ENCODE measurements around the gene TMEM40.
A peak's percentile ranks its signal among the peaks of the same experiment; 100 is the strongest.

The TMEM40 gene

DNA sequence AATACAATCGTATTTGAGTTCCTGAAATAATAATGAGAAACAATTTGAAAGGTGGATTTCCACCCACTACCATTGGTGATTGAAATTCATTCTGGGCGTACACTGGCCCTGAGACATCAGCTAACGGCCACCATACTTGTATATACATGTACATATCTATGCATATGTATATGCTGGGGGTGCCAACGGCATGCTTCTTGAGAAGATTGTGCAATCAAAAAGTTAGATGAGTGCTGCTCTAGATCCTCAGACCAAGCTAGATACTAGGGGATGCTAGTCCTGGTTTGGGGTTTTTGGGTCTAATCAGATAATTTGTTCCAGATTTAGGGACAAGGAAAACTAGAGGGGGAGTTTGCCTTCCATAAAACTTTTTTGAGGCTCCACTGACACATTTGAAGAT, 2.9 kb downstream of the TMEM40 start:
- no peak overlapping the region for H3K27ac ChIP-seq
- peaks cover 4 to 27% (median 20%) of the 10 kb centered on the region in 10 experiments; a peak in 16 of 20 replicates for H3K4me1 ChIP-seq

DNA sequence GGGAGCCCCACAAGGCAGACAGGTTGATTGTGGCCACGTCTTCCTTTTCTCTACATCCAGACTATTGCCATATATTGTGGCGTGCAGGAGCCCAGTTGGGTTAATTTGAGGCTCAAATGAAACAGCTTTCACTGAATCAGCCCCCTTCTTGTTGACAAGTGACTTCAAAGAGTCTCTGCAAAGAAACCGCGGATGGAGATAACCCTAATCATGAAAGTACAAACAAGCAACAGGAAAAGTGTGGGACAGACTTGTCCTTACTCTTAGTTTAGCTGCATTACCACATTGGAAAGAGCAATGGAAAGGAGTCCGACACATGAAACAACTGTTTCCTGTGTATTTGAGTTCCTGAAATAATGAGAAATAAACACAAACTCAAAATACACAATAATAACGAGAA, 3.3 kb downstream of the TMEM40 start:
- no peaks in the 10 kb centered on the region for H4K20me1 ChIP-seq
- no peak overlapping the region for H3K27ac ChIP-seq
- no peaks in the 10 kb centered on the region for H3K27me3 ChIP-seq
- no peak for TF ChIP-seq Cebpa-rat (IDR thresholded peaks at IDR 0.05)
- no peaks in the 10 kb centered on the region for H3K9me3 ChIP-seq (replicated peaks in 1 of 11)
- no peak overlapping the region for H3K4me2 ChIP-seq
- H3K4me1 ChIP-seq: peaks cover 7 to 31% (median 22%) of the 10 kb centered on the region in 10 experiments; a peak in 18 of 20 replicates
- no peak overlapping the region for H3K9ac ChIP-seq
- H3K36me3 ChIP-seq: no peaks in the 10 kb centered on the region
- H3K4me3 ChIP-seq: no peak overlapping the region

More for the DNA sequence above, 2.9 kb downstream of the TMEM40 start:
- Histone ChIP-seq H3K9me3 (replicated peaks in 1 of 11) (no peaks in the 10 kb centered on the region), H3K4me2 (no peak overlapping the region), H3K4me3 (no peak overlapping the region), H3K36me3 (no peaks in the 10 kb centered on the region), H3K27me3 (no peaks in the 10 kb centered on the region), H4K20me1 (no peaks in the 10 kb centered on the region), H3K9ac (no peak overlapping the region)
- peak in 6 of 11 experiments; percentile 17 to 72 (median 43); a peak in 8 of 22 replicates for TF ChIP-seq Cebpa-rat (IDR thresholded peaks at IDR 0.05)

DNA sequence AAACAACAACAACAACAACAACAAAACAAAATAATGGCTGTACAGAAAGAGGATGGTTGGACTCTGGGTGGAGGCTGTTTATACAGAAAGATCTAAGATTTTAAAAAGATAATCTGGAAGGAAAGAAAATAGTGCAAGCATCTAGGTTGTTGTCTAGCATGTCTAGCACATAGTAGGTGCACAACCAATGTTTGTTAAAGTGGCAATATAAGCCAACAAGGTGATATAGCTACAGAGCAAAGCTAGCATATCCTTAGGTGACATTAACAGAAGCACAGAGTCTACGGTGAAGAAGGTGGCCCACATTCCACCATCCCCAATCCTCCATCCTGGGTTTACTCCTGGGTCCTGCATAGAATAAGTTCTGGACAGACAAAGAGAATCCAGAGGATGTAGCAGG, 4.7 kb downstream of the TMEM40 start:
- H4K20me1 ChIP-seq: no peaks in the 10 kb centered on the region
- TF ChIP-seq Cebpa-rat (IDR thresholded peaks at IDR 0.05): no peak
- H3K4me3 ChIP-seq: no peak overlapping the region
- no peak overlapping the region for H3K27ac ChIP-seq
- H3K9ac ChIP-seq: no peak overlapping the region
- H3K9me3 ChIP-seq (replicated peaks in 1 of 11): no peaks in the 10 kb centered on the region
- no peak overlapping the region for H3K4me2 ChIP-seq
- peaks cover 22 to 33% (median 29%) of the 10 kb centered on the region in 10 experiments for H3K4me1 ChIP-seq
- no peaks in the 10 kb centered on the region for H3K36me3 ChIP-seq
- H3K27me3 ChIP-seq: no peaks in the 10 kb centered on the region

DNA sequence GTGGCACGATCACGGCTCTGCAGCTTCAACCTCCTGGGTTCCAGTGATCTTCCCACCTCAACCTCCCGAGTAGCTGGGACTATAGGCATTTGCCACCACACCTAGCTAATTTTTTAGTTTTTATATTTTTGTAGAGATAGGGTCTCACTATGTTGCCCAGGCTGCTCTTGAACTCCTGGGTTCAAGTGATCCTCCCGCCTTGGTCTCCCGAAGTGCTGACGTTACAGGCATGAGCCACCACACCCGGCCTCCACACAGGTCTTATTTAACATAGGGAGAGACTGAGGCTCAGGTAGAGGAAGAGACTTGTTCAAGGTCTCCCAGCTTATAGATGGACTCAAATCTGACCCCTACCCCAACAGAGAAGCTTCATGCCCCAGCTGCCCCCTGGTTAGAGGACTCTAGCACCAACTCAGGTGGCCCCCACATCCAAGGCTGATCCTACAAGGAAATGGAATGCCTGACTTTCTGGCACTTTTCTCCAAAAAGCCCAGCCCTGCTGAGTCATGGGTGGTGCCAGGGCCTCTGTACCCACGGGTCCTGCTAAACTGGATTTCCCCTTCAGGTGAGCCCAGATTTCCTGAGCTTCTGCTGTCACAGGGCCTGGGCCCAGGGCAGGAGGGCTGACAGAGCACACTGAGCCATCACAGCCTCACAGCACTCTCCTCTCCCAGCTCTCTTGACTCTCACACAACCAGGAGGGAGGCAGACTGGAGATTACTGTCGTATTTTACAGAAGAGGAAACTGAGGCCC, 5.6 kb downstream of the TMEM40 start:
- no peaks in the 10 kb centered on the region for H4K20me1 ChIP-seq
- TF ChIP-seq Cebpa-rat (IDR thresholded peaks at IDR 0.05): no peak
- H3K4me1 ChIP-seq: peaks cover 23 to 36% (median 27%) of the 10 kb centered on the region in 10 experiments
- 0 out of 22 replicates have a peak overlapping the region, but pooled peaks of 1 of the 11 experiments have one; percentile 44 for H3K4me2 ChIP-seq
- H3K27ac ChIP-seq: no peak overlapping the region
- H3K27me3 ChIP-seq: no peaks in the 10 kb centered on the region
- no peak overlapping the region for H3K4me3 ChIP-seq
- H3K9ac ChIP-seq: no peak overlapping the region
- no peaks in the 10 kb centered on the region for H3K9me3 ChIP-seq (replicated peaks in 1 of 11)
- H3K36me3 ChIP-seq: no peaks in the 10 kb centered on the region

DNA sequence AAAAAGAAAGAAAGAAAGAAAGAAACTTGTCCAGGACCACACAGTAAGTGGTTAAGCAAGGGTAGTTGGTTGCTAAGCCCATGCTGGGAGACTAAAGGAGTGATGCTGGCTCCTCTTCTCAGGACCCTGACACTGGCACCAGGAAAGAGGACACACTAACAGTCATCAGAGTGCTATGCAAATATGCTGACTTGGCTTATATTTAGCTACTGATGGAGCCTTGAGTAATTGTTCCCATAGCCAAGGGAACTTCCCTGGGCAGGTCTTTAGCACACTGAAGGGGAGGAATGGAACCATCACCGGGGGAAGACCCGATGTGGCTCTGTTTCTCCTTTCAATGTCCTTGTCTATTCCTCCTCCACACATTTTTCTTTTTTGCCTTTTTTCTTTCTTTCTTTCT, 6.2 kb downstream of the TMEM40 start:
- no peak overlapping the region for H3K4me3 ChIP-seq
- no peaks in the 10 kb centered on the region for H3K27me3 ChIP-seq
- peaks cover 19 to 30% (median 22%) of the 10 kb centered on the region in 10 experiments for H3K4me1 ChIP-seq
- TF ChIP-seq Cebpa-rat (IDR thresholded peaks at IDR 0.05): no peak
- H3K4me2 ChIP-seq: peak overlapping the region in 1 of 11 experiments; percentile 44; a peak in 2 of 22 replicates
- no peaks in the 10 kb centered on the region for H3K9me3 ChIP-seq (replicated peaks in 1 of 11)
- H3K27ac ChIP-seq: no peak overlapping the region
- no peak overlapping the region for H3K9ac ChIP-seq
- H4K20me1 ChIP-seq: no peaks in the 10 kb centered on the region
- H3K36me3 ChIP-seq: no peaks in the 10 kb centered on the region

DNA sequence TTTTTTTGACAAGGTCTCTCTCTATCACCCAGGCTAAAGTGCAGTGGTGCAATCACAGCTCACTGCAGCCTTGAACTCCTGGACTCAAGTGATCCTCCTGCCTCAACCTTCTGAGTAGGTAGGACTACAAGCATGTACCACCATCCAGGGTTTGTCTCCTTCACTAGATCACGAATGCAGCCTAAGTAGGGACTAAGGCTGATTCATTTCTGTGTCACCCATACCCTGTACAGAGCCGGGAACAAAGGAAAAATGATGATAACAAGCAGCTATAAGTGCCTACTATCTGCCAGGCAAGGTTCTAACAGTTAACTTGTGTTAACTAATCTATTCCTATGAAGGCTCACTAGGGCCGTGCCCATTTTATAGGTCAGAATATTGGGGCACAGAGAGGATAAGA, 7.0 kb downstream of the TMEM40 start:
- peaks cover 19 to 30% (median 22%) of the 10 kb centered on the region in 10 experiments for H3K4me1 ChIP-seq
- no peak overlapping the region for H3K4me2 ChIP-seq

DNA sequence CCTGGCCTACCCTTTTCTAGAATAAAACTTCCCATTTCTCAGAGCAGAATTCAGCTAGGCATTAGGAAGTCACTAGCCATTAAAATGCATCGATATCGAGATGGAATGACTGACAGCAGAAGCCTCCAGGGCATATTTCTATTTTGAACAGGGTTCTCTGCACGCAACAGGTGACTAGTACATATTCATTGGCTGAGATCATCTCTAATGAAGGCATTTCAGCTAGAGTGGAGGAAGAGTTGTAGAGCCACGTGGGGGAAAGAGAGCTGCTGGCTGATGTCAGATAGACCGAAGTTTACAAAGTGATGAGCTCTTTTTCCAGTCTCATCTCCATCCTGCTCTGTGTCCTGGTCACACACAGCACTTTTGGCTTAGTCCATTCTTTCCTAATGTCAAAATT, 7.5 kb downstream of the TMEM40 start:
- H3K4me3 ChIP-seq: no peak overlapping the region
- H3K27me3 ChIP-seq: no peaks in the 10 kb centered on the region
- H3K9ac ChIP-seq: no peak overlapping the region
- H3K36me3 ChIP-seq: no peaks in the 10 kb centered on the region
- no peaks in the 10 kb centered on the region for H4K20me1 ChIP-seq
- TF ChIP-seq Cebpa-rat (IDR thresholded peaks at IDR 0.05): no peak
- no peak overlapping the region for H3K27ac ChIP-seq
- H3K9me3 ChIP-seq (replicated peaks in 1 of 11): no peaks in the 10 kb centered on the region
- H3K4me1 ChIP-seq: peaks cover 19 to 30% (median 22%) of the 10 kb centered on the region in 10 experiments
- H3K4me2 ChIP-seq: no peak overlapping the region

More for the DNA sequence above, 7.0 kb downstream of the TMEM40 start:
- TF ChIP-seq Cebpa-rat (IDR thresholded peaks at IDR 0.05): no peak
- Histone ChIP-seq H3K4me3 (no peak overlapping the region), H3K9ac (no peak overlapping the region), H3K27me3 (no peaks in the 10 kb centered on the region), H3K36me3 (no peaks in the 10 kb centered on the region), H3K27ac (no peak overlapping the region), H3K9me3 (replicated peaks in 1 of 11) (no peaks in the 10 kb centered on the region), H4K20me1 (no peaks in the 10 kb centered on the region)

DNA sequence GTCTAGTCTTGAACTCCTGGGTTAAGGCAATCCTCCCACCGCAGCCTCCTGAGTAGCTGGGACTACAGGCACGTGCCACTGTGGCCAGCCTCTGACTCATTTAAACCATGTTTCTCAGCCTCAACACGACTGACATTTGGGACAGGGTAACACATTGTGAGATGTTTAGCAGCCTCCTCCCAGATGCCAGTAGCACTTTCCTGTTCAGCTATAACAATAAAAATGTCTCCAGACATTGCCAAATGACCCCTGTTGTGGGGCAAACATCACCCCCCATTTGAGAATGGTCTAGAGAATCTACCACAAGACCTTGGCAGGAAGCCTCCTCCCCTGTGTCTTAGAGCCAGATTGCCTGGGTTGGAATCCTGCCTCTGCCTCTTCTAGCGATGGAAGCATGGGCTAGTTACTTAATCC, 8.4 kb downstream of the TMEM40 start:
- no peaks in the 10 kb centered on the region for H3K27me3 ChIP-seq
- no peaks in the 10 kb centered on the region for H3K9me3 ChIP-seq (replicated peaks in 1 of 11)
- H3K4me2 ChIP-seq: peak overlapping the region in 10 of 11 experiments; percentile 34 to 75 (median 56); a peak in 15 of 22 replicates
- no peaks in the 10 kb centered on the region for H3K36me3 ChIP-seq
- H3K4me3 ChIP-seq: no peak overlapping the region
- no peaks in the 10 kb centered on the region for H4K20me1 ChIP-seq
- no peak overlapping the region for H3K9ac ChIP-seq
- TF ChIP-seq Cebpa-rat (IDR thresholded peaks at IDR 0.05): no peak
- H3K27ac ChIP-seq: peak overlapping the region in 1 of 11 experiments; percentile 9; a peak in 2 of 22 replicates
- peaks cover 19 to 30% (median 22%) of the 10 kb centered on the region in 10 experiments for H3K4me1 ChIP-seq

DNA sequence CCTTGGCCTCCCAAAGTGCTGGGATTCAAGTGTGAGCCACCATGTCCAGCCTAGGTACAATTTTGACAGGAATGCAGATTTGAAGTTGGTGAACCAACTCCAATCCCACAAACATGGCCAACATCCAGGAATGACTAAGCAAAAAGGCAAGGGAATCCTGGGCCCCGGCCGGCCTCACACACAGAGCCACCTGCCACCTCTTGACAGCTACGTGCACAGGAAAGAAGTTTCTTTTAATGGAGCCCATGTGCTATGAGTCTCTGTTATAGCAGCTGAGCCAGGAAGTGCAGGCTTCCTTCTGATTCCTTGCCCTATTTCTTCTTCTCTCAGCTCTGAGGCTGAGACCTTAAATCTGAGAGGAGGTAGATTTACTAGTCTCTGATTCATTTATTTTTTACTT, 8.8 kb downstream of the TMEM40 start:
- no peaks in the 10 kb centered on the region for H4K20me1 ChIP-seq
- H3K27me3 ChIP-seq: no peaks in the 10 kb centered on the region
- H3K27ac ChIP-seq: peak overlapping the region in 3 of 11 experiments; percentile 9 to 42 (median 27); a peak in 5 of 22 replicates
- H3K9me3 ChIP-seq (replicated peaks in 1 of 11): no peaks in the 10 kb centered on the region
- no peak overlapping the region for H3K4me3 ChIP-seq
- no peak for TF ChIP-seq Cebpa-rat (IDR thresholded peaks at IDR 0.05)
- no peaks in the 10 kb centered on the region for H3K36me3 ChIP-seq
- H3K4me2 ChIP-seq: peak overlapping the region; percentile 34 to 75 (median 57); a peak in 21 of 22 replicates
- H3K9ac ChIP-seq: no peak overlapping the region
- H3K4me1 ChIP-seq: peaks cover 19 to 30% (median 22%) of the 10 kb centered on the region in 10 experiments

Data from BLaER1 treated with 17β-estradiol and CSF1 and Interleukin-3, amounts not matched to agents 10 nM and 100 nM (cell line).